KOPT-K1 (cell line): Measurements from ENCODE around the gene DDAH2.

Source experiments
- H3K27ac ChIP-seq: fragments of 200-600 bp; sonication (generic); 2 replicates; pipeline ENCODE4 v1.5.1; 2016; ENCODE audit warnings: antibody characterized with exemption, mild to moderate bottlenecking, low read depth, low read length; ENCODE audit not compliant: poor library complexity, severe bottlenecking
- H3K36me3 ChIP-seq: fragments of 200-600 bp; sonication (generic); 2 replicates; pipeline ENCODE4 v1.5.1; 2017; ENCODE audit warnings: antibody characterized with exemption, mild to moderate bottlenecking, low read length, moderate library complexity; ENCODE audit not compliant: insufficient read depth
- H3K9me3 ChIP-seq: fragments of 200-600 bp; sonication (generic); 2 replicates; pipeline ENCODE4 v1.5.1; 2017; ENCODE audit warnings: antibody characterized with exemption, low read length, mild to moderate bottlenecking; ENCODE audit not compliant: insufficient read depth, poor library complexity, severe bottlenecking

DDAH2 gene

DNA sequence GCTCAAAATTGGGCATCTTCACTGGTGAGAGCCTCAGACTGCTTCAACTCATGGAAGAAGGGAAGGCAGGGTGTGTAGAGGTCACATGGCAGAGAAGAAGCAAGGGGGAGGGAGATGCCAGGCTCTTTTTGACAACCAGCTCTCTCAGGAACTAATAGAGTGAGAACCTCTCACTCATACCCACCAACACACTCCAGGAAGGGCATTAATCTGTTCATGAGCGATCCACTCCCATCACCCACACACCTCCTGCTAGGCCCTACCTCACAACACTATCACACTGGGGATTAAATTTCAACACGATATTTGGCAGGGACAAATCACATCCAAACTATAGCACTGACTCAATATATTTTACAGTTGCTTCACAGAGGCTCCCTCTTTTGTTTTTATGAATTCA lies 12.7 kb upstream of the DDAH2 start:
- H3K9me3 ChIP-seq = no peaks in the 10 kb centered on the region
- H3K27ac ChIP-seq = peak overlapping the region; percentile 98
- H3K36me3 ChIP-seq = peaks cover 55% of the 10 kb centered on the region

DNA sequence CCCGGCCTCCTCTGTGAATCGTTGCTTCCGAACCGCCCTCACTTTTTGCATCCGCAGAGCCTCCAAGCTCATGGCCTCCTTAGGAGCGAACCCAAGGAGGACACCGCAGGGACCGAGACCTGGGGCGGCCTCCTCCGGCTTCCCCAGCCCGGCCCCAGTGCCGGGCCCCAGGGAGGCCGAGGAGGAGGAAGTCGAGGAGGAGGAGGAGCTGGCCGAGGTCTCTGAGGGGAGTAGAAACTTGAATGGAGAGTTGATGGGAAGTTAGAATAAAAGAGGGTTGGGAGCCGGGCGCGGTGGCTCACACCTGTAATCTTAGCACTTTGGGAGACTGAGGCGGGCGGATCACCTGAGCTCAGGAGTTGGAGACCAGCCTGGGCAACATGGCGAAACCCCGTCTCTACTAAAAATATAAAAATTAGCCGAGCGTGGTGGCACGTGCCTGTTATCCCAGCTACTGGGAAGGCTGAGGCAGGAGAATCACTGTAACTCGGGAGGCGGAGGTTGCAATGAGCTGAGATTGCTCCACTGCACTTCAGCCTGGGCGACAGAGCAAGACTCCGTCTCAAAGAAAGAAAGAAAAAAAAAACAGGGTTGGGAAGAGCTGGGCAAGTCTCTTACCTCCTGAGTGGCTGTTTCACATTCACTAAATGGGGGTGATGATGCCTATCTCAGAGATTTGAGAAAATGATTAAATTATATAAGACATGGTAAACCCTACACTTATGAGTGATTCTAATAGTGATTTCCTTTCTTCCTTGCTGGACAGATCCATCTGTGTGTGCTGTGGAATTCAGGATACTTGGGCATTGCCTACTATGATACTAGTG lies 11.5 kb upstream of the DDAH2 start:
- Histone ChIP-seq H3K36me3 (peaks cover 46% of the 10 kb centered on the region), H3K27ac (peak overlapping the region; percentile 98), H3K9me3 (no peaks in the 10 kb centered on the region)

DNA sequence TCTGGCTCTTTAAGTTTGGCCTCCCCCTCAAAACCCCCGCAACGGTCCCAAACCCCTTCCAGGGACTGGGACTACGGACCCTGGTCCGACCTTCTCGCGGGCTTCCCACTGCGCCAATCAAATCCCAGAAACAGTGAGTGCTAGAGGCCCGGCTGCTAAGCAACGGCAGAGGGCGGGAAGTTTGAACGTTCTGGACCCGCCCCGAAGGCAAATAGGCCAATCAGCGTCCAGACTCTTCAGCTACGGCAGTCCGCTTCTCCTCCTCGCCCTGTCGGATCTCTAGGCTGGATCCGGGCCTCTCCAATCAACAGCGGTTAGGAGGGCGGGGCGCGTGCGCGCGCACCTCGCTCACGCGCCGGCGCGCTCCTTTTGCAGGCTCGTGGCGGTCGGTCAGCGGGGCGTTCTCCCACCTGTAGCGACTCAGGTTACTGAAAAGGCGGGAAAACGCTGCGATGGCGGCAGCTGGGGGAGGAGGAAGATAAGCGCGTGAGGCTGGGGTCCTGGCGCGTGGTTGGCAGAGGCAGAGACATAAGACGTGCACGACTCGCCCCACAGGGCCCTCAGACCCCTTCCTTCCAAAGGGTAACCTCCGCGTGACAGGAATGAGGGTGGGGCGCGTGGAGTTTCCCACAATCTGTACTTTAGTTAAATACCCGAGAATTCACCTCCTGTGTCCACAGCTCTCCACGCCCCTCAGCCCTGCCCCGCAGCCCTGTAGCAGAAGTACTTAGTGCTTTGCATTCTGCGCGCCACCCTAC lies 10.7 kb upstream of the DDAH2 start, which contains the start of gene MSH5:
TSS of gene MSH5 (plus strand) at position 367 of the 758 bp plus-strand sequence. CDS start 462 bp downstream, outside the sequence.
- Histone ChIP-seq H3K9me3 (no peaks in the 10 kb centered on the region), H3K36me3 (peaks cover 38% of the 10 kb centered on the region), H3K27ac (peak within 1 kb of the TSS; percentile 98)

GRCh38 chr6:31737991-31738979 lies 9.2 kb upstream of the DDAH2 start:
- Histone ChIP-seq H3K27ac (peak overlapping the region; percentile 98), H3K36me3 (peaks cover 35% of the 10 kb centered on the region)

GRCh38 chr6:31737315-31737990 lies 8.4 kb upstream of the DDAH2 start:
- Histone ChIP-seq H3K9me3 (no peaks in the 10 kb centered on the region), H3K36me3 (peaks cover 35% of the 10 kb centered on the region), H3K27ac (peak overlapping the region; percentile 98)

More at GRCh38 chr6:31737991-31738979, 9.2 kb upstream of the DDAH2 start:
- H3K9me3 ChIP-seq = no peaks in the 10 kb centered on the region

- peak overlapping the region; percentile 98 for H3K27ac ChIP-seq
- H3K36me3 ChIP-seq = peaks cover 35% of the 10 kb centered on the region
- no peaks in the 10 kb centered on the region for H3K9me3 ChIP-seq
Observed at GRCh38 chr6:31736768-31737314, 7.7 kb upstream of the DDAH2 start.

DNA sequence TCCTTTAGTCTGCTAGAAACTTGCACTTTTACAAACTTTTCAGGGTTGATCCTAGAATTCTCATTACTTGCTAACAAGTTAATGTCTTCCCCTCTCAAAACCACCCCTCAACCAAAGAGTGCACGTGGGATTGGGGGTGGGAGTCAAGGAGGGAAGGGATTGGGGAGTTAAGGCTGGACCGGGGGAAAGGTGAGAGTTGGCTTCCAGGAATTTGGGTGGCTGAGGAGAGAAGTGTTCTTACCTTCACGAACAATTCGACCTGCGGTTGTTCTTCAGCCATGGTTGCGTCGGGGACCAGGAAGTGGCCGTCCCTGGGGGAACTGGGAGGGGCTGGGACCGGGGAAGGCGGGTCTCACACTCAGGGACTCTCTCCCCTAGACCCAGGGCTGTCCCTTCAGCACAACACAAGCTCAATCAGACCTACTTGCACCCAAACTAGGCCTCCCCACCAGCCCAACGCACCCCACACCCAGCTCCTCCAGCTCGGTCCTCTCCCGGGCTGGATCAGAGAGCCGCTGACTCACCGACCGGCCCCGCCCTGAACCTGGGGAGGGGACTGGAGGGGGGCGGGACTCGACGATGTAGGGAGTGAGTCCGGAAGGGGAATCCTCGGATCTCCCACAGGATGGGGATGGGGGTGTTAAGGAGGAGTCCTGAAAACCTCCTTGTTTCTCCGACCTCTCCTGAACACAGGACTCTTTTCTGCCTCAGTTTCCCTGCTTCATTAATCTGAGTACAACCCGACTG lies 7.1 kb upstream of the DDAH2 start, which contains the start of gene CLIC1:
TSS of gene CLIC1 (minus strand) at position 510 of the 747 bp plus-strand sequence. CDS start at position 280, 230 bp downstream.
- Histone ChIP-seq H3K9me3 (no peaks in the 10 kb centered on the region), H3K27ac (peak within 1 kb of the TSS; percentile 98), H3K36me3 (peaks cover 35% of the 10 kb centered on the region)

GRCh38 chr6:31734821-31735406 lies 5.8 kb upstream of the DDAH2 start:
- Histone ChIP-seq H3K9me3 (no peaks in the 10 kb centered on the region), H3K36me3 (peaks cover 44% of the 10 kb centered on the region), H3K27ac (peak overlapping the region; percentile 98)

DNA sequence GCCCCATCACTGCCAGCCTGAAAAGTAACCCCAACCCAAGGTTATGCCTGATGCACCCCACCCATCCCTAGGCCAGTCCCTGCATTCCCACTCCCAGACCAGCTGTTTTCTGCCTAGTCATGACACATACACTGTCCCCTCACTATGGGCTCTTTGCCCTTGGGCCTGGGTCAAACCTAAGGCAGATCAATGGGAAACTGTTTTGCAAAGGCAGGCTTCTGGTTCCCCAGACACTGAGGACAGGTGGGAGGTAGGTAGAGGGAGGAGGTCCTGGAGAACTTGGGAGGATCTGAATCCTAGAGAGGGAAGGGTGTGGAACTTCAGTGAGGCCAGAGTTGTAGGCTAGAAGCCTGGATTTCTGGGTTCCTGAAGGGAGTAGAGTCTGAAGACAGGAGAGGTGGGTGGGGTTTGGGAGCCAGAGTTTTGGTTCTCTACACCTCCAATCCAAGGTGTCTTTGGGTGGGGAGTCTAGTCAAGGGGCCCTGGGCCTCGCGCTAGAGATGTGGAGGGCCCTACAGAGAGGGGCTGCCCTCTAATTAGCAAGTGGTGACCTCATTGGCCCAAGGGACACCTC lies 5.2 kb upstream of the DDAH2 start:
- Histone ChIP-seq H3K27ac (peak overlapping the region; percentile 98), H3K9me3 (no peaks in the 10 kb centered on the region), H3K36me3 (peaks cover 44% of the 10 kb centered on the region)

DNA sequence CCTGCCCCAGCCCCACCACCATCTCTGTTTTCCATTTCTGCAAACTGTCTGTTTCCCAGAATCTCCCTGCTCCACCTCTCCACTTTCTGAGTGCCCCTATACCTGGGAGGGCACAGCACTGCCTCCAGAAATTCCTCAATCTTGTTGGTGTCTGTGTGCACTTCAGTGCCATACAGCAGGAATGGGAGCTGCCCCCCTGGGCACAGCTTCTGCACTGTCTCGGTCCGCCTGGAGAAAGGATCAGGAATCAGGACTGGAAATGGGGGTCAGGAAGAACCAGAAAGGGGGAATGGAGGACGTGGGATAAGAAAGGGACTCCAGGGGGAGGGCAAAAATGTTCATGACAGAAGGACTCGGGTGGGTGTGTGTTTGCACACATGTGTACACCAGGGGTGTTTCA lies 4.6 kb upstream of the DDAH2 start:
- H3K27ac ChIP-seq = peak overlapping the region; percentile 98
- H3K36me3 ChIP-seq = peaks cover 44% of the 10 kb centered on the region
- no peaks in the 10 kb centered on the region for H3K9me3 ChIP-seq

GRCh38 chr6:31732029-31732428 lies 2.9 kb upstream of the DDAH2 start:
- Histone ChIP-seq H3K9me3 (no peaks in the 10 kb centered on the region), H3K36me3 (peaks cover 49% of the 10 kb centered on the region), H3K27ac (no peak overlapping the region)

- peaks cover 57% of the 10 kb centered on the region for H3K36me3 ChIP-seq
- no peaks in the 10 kb centered on the region for H3K9me3 ChIP-seq
- no peak overlapping the region for H3K27ac ChIP-seq
Observed at GRCh38 chr6:31730631-31731086, 1.6 kb upstream of the DDAH2 start.
